H1 (cell line): ENCODE measurements around the gene RARRES1. TPM values are rescaled to one million over a fixed set of nuclear protein-coding genes. Genes with fewer than 3 reads are reported as not detected.

Experiments
- CEBPB ChIP-seq: IDR thresholded peaks from 2 replicates; pipeline ENCODE4 v1.6.1; 2012; ENCODE audit warnings: low read depth, low read length
- RAD21 ChIP-seq, 2 experiments: IDR thresholded peaks in 1 of 2; conservative IDR thresholded peaks in 1 of 2; 2 replicates each; pipeline ENCODE4 v1.6.1; 2011; ENCODE audit warnings: low read depth in 2 of 2, low read length in 2 of 2, improper control_type of control experiment in 1 of 2, inconsistent platforms in 1 of 2, mild to moderate bottlenecking in 1 of 2, moderate library complexity in 1 of 2
- polyA plus RNA-seq, 7 experiments: library from polyadenylated mRNA; depleted of rRNA in 3 of 7; stranded (reverse) in 5 of 7; unstranded in 2 of 7; fragments of >200 nt in 5 of 7; fragments of 200-250 nt in 2 of 7; gene quantifications; 1 replicate in 5 of 7; 2 replicates in 1 of 7; 4 replicates in 1 of 7; pipeline versions ENCODE4 v1.2.1 to v1.2.3, GENCODE V29; 2011 to 2013; ENCODE audit warnings: missing spikeins in 2 of 7, mixed read lengths in 2 of 7
- total RNA-seq: library from RNA; stranded (reverse); fragmentation: NEBNext Ultra II Directional; extraction: Animal tissue kit (Norgen Biotek cat#: 25700); gene quantifications from 2 replicates; pipeline ENCODE4 v1.2.1, GENCODE V29; 2021

Gene RARRES1
- total and polyA plus RNA-seq, 2 of the 8 experiments (the other 6 are each of a cell fraction or from before 2014, with no cell fraction given) = 0.26 to 0.71 TPM

DNA sequence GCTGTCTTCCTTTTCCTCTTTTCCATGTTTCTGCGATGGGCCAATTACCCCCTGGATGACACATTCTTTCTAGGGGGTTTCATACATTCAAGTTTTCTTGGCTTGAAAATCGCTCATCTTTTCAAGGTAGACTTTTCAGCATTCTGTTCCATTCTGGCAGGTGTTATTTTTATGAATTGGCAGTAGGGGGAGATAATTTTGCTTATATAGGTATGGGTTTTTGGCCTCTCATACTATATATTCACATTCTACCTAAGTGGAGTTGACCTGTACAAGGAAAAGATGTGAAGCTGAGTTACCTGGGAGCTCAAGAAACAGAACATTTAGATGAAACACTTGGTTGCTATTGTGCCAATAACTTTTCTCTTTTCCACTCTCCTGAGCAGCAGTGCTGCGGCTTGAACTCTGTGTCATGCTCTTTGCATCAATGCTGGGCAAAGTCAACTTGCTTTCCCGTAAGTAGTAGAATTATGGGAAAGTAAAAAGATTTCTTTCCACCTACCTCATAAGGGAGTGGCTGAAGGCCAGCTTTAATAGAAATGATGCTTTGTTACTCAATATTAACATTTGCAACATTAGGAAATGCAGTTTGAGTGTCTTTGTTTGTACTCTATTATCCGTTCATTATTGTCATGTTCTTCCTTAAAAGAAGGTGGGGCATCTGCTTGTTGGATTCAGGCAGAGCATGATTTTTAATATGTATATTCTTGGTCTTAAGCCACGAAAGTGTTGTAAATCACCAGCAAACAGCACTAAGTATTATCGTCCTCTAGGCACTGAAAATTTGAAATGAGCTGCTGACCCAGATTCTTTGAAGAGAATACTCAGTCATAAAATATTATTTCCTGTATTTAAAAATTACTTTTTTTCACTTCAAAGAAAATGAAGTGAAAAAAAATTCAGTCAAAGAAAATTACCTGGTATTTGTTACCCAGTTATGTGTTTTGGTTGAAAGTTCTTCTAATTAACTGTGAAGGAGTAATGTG lies 41.9 kb upstream of the RARRES1 start (continued):
- TF ChIP-seq RAD21 (IDR thresholded peaks at IDR 0.05 in 1 of 2, conservative IDR thresholded peaks at IDR 0.05 in 1 of 2; ENCODE audit: low read depth in 2 of 2, low read length in 2 of 2) = no peak
- TF ChIP-seq CEBPB = no peak
